ENCODE measurements around the gene BCDIN3D. TPM values are rescaled to one million over a fixed set of nuclear protein-coding genes. Genes with fewer than 3 reads are reported as not detected.

Gene BCDIN3D
- total RNA-seq, 3 donors from 2014 or later, result 2.2 to 6.0 (median 3.9) TPM

DNA sequence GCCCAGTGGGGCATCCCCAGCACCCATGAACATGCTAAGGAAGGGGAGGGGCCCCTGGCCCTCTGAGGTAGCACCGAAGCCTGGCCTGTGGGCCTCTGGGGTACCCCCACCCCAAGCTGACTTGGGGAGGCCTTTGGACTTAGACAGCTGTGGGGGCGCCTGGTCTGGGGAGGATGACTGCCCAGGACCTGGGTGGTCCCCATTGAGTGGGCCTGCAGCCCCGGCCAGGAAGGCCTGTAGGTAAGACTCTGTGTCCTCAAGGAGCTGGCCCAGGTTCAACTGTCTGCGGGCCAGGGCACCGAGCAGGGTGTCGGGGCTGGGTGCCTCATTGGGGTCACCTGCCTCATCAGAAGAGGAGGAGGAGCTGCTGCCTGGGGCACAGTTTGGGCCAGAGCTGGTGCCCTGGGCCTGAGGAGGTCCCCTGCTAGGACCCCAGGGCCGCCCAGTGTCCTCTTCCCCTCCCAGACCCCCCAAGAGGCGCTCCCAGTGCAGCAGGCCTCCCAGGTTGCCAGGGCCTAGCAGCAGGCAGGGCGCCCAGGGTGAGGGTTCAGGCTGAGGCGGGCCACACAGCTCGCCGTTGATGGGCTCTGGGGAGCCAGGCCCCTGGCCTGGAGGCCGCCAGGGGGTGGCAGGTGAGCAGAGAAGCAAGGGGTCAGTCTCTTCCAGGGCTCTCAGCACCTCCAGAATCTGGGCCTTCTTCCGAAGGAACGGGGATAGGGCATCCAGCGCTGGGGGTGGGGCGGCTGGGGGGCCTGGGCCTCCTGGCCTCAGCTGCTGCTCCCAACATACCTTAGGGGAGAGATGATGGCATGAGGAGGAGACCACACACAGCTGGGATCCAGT, 46.1 kb downstream of the BCDIN3D start:
- peaks cover 5% of the 10 kb centered on the region for H3K36me3 ChIP-seq
- intact Hi-C loops (cut with DNase I; ENCODE audit: low total_unique reads), result no loop called here
- no peak for DNase-seq (ENCODE audit: low spot score in 2 of 2)

DNA sequence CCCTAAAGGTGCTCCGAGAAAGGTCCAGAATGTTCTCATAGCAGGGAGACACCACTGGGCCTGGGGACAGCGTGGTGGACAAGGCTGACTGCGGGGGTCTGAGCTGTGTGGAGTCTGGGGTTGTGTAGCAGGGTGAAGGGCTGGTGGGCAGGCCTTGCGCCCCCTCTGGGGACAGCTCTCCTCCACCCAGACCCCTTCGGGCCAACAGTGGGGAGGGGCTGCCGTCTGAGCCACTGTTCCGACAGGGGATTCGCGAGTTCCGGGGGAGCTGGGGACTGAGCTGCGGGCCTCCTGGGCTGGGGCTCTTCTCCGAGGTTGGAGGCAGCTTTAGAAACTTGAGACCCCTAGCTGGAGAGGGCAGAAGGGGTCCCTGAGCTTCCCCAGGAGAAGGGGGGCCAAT, 46.8 kb downstream of the BCDIN3D start:
- TF ChIP-seq POLR2AphosphoS5 (IDR thresholded peaks at IDR 0.05), result no peak
- TF ChIP-seq POLR2A (IDR thresholded peaks at IDR 0.05), result no peak
- no peak for TF ChIP-seq CTCF (IDR thresholded peaks at IDR 0.05)
- Histone ChIP-seq H3K9me3 (no peaks in the 10 kb centered on the region), H3K27ac (no peak overlapping the region), H3K36me3 (peaks cover 5% of the 10 kb centered on the region), H3K4me1 (no peaks in the 10 kb centered on the region), H3K27me3 (no peaks in the 10 kb centered on the region), H3K4me3 (no peak overlapping the region)
- intact Hi-C loops (cut with DNase I; ENCODE audit: low total_unique reads), result no loop called here
- no peak for DNase-seq (ENCODE audit: low spot score in 2 of 2)

More for the DNA sequence above, 46.1 kb downstream of the BCDIN3D start:
- Histone ChIP-seq H3K27me3 (no peaks in the 10 kb centered on the region), H3K4me1 (no peaks in the 10 kb centered on the region), H3K9me3 (no peaks in the 10 kb centered on the region), H3K27ac (no peak overlapping the region), H3K4me3 (no peak overlapping the region)
- TF ChIP-seq POLR2AphosphoS5 (IDR thresholded peaks at IDR 0.05), result no peak

- Histone ChIP-seq H3K27me3 (no peaks in the 10 kb centered on the region), H3K36me3 (peaks cover 5% of the 10 kb centered on the region), H3K4me1 (no peaks in the 10 kb centered on the region), H3K4me3 (no peak overlapping the region), H3K9me3 (no peaks in the 10 kb centered on the region), H3K27ac (no peak overlapping the region)
- intact Hi-C loops (cut with DNase I; ENCODE audit: low total_unique reads), result no loop called here
- TF ChIP-seq CTCF (IDR thresholded peaks at IDR 0.05), result no peak
- no peak for TF ChIP-seq POLR2AphosphoS5 (IDR thresholded peaks at IDR 0.05)
- TF ChIP-seq POLR2A (IDR thresholded peaks at IDR 0.05), result no peak
- no peak for DNase-seq (ENCODE audit: low spot score in 2 of 2)
Measured at GRCh38 chr12:49795654-49796105, 47.2 kb downstream of the BCDIN3D start.

- Histone ChIP-seq H3K36me3 (peaks cover 5% of the 10 kb centered on the region), H3K4me1 (no peaks in the 10 kb centered on the region), H3K4me3 (no peak overlapping the region), H3K9me3 (no peaks in the 10 kb centered on the region), H3K27ac (no peak overlapping the region), H3K27me3 (no peaks in the 10 kb centered on the region)
- TF ChIP-seq POLR2A (IDR thresholded peaks at IDR 0.05) (no peak), CTCF (IDR thresholded peaks at IDR 0.05) (no peak), POLR2AphosphoS5 (IDR thresholded peaks at IDR 0.05) (no peak)
- intact Hi-C loops (cut with DNase I; ENCODE audit: low total_unique reads), result no loop called here
- DNase-seq (ENCODE audit: low spot score in 2 of 2), result no peak
Measured at GRCh38 chr12:49794811-49795653, 47.9 kb downstream of the BCDIN3D start.

DNA sequence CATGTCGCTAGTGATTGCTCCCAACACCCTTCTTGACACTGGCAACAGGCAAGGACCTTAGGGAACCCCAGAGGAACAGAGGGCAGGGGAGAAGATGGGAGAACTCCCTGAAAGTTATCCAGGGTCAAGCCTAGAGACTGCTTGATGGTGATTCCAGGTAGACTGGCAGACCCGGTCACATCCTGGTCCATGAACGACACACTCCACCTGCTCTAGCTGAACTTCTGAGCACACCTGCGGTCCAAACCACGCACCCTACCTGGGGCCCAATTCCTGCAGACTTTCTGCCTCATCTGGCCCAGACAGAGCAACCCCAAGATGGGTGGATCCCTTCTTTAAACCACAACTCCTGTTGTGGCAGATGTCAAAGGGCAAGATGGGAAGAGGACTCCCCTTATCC, 48.9 kb downstream of the BCDIN3D start:
- Histone ChIP-seq H3K27ac (no peak overlapping the region), H3K4me3 (no peak overlapping the region), H3K36me3 (peaks cover 5% of the 10 kb centered on the region), H3K4me1 (no peaks in the 10 kb centered on the region), H3K9me3 (no peaks in the 10 kb centered on the region), H3K27me3 (no peaks in the 10 kb centered on the region)
- intact Hi-C loops (cut with DNase I; ENCODE audit: low total_unique reads), result no loop called here
- DNase-seq (ENCODE audit: low spot score in 2 of 2), result no peak
- no peak for TF ChIP-seq POLR2AphosphoS5 (IDR thresholded peaks at IDR 0.05)
- no peak for TF ChIP-seq POLR2A (IDR thresholded peaks at IDR 0.05)
- TF ChIP-seq CTCF (IDR thresholded peaks at IDR 0.05), result no peak
